Endothelial cell of hepatic sinusoid (primary cell): ENCODE data around the gene FTSJ3.
"Not testable (repeated sequence)": the region's sequence is repeated elsewhere in the genome, so short reads cannot be mapped to it uniquely, and the experiment has no call there.

ENCODE experiments used
- in situ Hi-C: cut with HindIII; loops from 2 replicates; pipeline ENCODE4 v1.10.0; 2017; ENCODE audit warnings: low sequenced_read_pairs

The FTSJ3 gene

GRCh38 chr17:63827002-63827800, at the start of gene FTSJ3, which contains the start of gene PSMC5:
TSS of gene FTSJ3 (minus strand) at chr17:63827663. CDS start at chr17:63826902, 761 bp downstream.
TSS of gene PSMC5 (plus strand) at chr17:63827431. CDS start at chr17:63827491, 60 bp downstream.
- in situ Hi-C loops: no loop called here

GRCh38 chr17:63874693-63875092, 47.2 kb upstream of the FTSJ3 start:
- in situ Hi-C loops: not testable (repeated sequence)

- in situ Hi-C loops: not testable (repeated sequence)
Observed at GRCh38 chr17:63874061-63874626, 46.7 kb upstream of the FTSJ3 start.

GRCh38 chr17:63873577-63873976, 46.1 kb upstream of the FTSJ3 start, which contains the start of gene CSH2:
TSS of gene CSH2 (minus strand) at chr17:63873677. CDS start at chr17:63873614, 63 bp downstream.
- in situ Hi-C loops: not testable (repeated sequence)

GRCh38 chr17:63871646-63872365, 44.3 kb upstream of the FTSJ3 start:
- in situ Hi-C loops: not testable (repeated sequence)

GRCh38 chr17:63870292-63870665, 42.8 kb upstream of the FTSJ3 start:
- in situ Hi-C loops: not testable (repeated sequence)

- in situ Hi-C loops: not testable (repeated sequence)
Observed at GRCh38 chr17:63869491-63870291, 42.2 kb upstream of the FTSJ3 start.

- in situ Hi-C loops: not testable (repeated sequence)
Observed at GRCh38 chr17:63866625-63867024, 39.2 kb upstream of the FTSJ3 start.

GRCh38 chr17:63859257-63859656, 31.8 kb upstream of the FTSJ3 start:
- in situ Hi-C loops: no loop called here

- in situ Hi-C loops: not testable (repeated sequence)
Observed at GRCh38 chr17:63856425-63856824, 29.0 kb upstream of the FTSJ3 start.

- in situ Hi-C loops: no loop called here
Observed at GRCh38 chr17:63855185-63855584, 27.7 kb upstream of the FTSJ3 start.

- in situ Hi-C loops: no loop called here
Observed at GRCh38 chr17:63854709-63855108, 27.2 kb upstream of the FTSJ3 start.

GRCh38 chr17:63853260-63853659, 25.8 kb upstream of the FTSJ3 start:
- in situ Hi-C loops: no loop called here

GRCh38 chr17:63850401-63850800, 22.9 kb upstream of the FTSJ3 start:
- in situ Hi-C loops: no loop called here

GRCh38 chr17:63848834-63849689, 21.6 kb upstream of the FTSJ3 start:
- in situ Hi-C loops: no loop called here

- in situ Hi-C loops: no loop called here
Observed at GRCh38 chr17:63847525-63848249, 20.2 kb upstream of the FTSJ3 start.

- in situ Hi-C loops: no loop called here
Observed at GRCh38 chr17:63845509-63845908, 18.0 kb upstream of the FTSJ3 start.

GRCh38 chr17:63843910-63844677, 16.6 kb upstream of the FTSJ3 start:
- in situ Hi-C loops: no loop called here
